HG03108 (cell line): ENCODE measurements around the gene LRRC8D.
A peak's percentile ranks its signal among the peaks of the same experiment; 100 is the strongest.

Experiments
- ATAC-seq: cut with Tn5 transposase; IDR thresholded peaks from one replicate; pipeline ENCODE4 v1.9.1; 2021; ENCODE audit warnings: moderate library complexity; ENCODE audit not compliant: unreplicated experiment

The LRRC8D gene

GRCh38 chr1:89832496-89833127, 11.8 kb downstream of the LRRC8D start:
- no peak for ATAC-seq

- ATAC-seq = no peak
These were observed 12.6 kb downstream of the LRRC8D start for GRCh38 chr1:89833183-89834082.

GRCh38 chr1:89834083-89834704, 13.4 kb downstream of the LRRC8D start:
- no peak for ATAC-seq

GRCh38 chr1:89836252-89837035, 15.6 kb downstream of the LRRC8D start:
- ATAC-seq = no peak

- ATAC-seq = no peak
These were observed 16.2 kb downstream of the LRRC8D start for GRCh38 chr1:89837036-89837481.

GRCh38 chr1:89837510-89837909, 16.7 kb downstream of the LRRC8D start:
- ATAC-seq = no peak

- no peak for ATAC-seq
These were observed 18.7 kb downstream of the LRRC8D start for GRCh38 chr1:89839516-89839915.

GRCh38 chr1:89841507-89841906, 20.7 kb downstream of the LRRC8D start:
- ATAC-seq = no peak

GRCh38 chr1:89842567-89843272, 21.9 kb downstream of the LRRC8D start:
- peak; percentile 42 for ATAC-seq

GRCh38 chr1:89843273-89844130, 22.7 kb downstream of the LRRC8D start:
- ATAC-seq = peak; percentile 88

GRCh38 chr1:89844241-89844807, 23.5 kb downstream of the LRRC8D start:
- ATAC-seq = no peak

GRCh38 chr1:89844860-89845259, 24.0 kb downstream of the LRRC8D start:
- ATAC-seq = no peak

- ATAC-seq = no peak
These were observed 26.4 kb downstream of the LRRC8D start for GRCh38 chr1:89847191-89847729.

- ATAC-seq = no peak
These were observed 30.1 kb downstream of the LRRC8D start for GRCh38 chr1:89850844-89851415.

- no peak for ATAC-seq
These were observed 33.3 kb downstream of the LRRC8D start for GRCh38 chr1:89854140-89854539.

GRCh38 chr1:89855413-89856123, 34.7 kb downstream of the LRRC8D start:
- ATAC-seq = peak; percentile 66

- ATAC-seq = no peak
These were observed 42.5 kb downstream of the LRRC8D start for GRCh38 chr1:89863165-89863830.
